Measurements from ENCODE around the gene BLOC1S4. TPM values are rescaled to one million over a fixed set of nuclear protein-coding genes. Genes with fewer than 3 reads are reported as not detected.

BLOC1S4 gene
- total RNA-seq, 3 donors from 2014 or later: 11.8 to 12.8 (median 11.8) TPM

DNA sequence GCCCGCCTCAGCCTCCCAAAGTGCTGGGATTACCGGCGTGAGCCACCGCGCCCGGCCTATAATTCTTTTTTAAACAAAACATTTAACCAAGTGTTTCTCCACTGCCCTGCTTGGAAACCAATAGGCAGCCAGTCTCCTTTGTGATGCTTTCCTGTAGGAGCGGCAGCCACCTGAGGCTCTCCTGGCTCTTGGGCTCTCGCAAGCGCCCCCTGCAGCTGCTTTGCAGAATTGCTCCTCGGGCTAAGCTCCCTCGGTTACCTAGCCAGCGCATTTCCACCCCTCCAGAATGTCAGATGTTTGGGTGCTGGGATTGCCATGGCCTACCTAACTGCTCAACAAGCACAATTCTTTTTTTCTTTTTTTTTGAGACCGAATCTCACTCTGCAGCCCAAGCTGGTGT, 14.6 kb upstream of the BLOC1S4 start:
- TF ChIP-seq, protein P1, sequence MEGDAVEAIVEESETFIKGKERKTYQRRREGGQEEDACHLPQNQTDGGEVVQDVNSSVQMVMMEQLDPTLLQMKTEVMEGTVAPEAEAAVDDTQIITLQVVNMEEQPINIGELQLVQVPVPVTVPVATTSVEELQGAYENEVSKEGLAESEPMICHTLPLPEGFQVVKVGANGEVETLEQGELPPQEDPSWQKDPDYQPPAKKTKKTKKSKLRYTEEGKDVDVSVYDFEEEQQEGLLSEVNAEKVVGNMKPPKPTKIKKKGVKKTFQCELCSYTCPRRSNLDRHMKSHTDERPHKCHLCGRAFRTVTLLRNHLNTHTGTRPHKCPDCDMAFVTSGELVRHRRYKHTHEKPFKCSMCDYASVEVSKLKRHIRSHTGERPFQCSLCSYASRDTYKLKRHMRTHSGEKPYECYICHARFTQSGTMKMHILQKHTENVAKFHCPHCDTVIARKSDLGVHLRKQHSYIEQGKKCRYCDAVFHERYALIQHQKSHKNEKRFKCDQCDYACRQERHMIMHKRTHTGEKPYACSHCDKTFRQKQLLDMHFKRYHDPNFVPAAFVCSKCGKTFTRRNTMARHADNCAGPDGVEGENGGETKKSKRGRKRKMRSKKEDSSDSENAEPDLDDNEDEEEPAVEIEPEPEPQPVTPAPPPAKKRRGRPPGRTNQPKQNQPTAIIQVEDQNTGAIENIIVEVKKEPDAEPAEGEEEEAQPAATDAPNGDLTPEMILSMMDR (IDR thresholded peaks at IDR 0.05): no peak
- ATAC-seq (peak; percentile 56), DNase-seq (no peak)
- Histone ChIP-seq H3K9me3 (no peaks in the 10 kb centered on the region), H3K36me3 (ENCODE audit: low read depth) (no peaks in the 10 kb centered on the region), H3K4me1 (ENCODE audit: low read depth) (no peaks in the 10 kb centered on the region), H3K4me3 (no peak overlapping the region)
- intact Hi-C loops (cut with DNase I, micrococcal nuclease): no loop called here

DNA sequence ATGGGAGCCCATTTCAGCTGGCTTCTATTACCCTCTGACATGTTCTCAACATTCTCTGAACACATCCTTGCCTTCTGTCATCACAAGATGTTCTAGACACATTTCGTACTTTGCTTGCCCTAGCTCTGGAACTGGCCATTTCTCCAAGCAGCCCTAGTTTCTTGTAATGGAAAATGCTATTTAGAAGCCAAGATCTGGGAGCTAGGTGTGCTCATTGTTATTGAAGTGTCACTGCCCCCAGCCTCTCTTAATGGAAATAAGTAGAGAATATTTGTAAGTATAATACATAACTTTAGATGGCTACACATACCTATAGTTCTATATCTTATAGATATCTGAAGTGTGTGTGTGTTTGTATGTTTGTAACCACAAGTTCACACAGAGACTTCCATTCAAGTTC, 13.2 kb upstream of the BLOC1S4 start:
- H3K9me3 ChIP-seq: no peaks in the 10 kb centered on the region
- H3K4me3 ChIP-seq: no peak overlapping the region
- intact Hi-C loops (cut with DNase I, micrococcal nuclease): no loop called here
- H3K4me1 ChIP-seq (ENCODE audit: low read depth): peaks cover 9% of the 10 kb centered on the region
- no peaks in the 10 kb centered on the region for H3K36me3 ChIP-seq (ENCODE audit: low read depth)
- DNase-seq (no peak), ATAC-seq (no peak)
- TF ChIP-seq, protein P1 (IDR thresholded peaks at IDR 0.05): no peak

DNA sequence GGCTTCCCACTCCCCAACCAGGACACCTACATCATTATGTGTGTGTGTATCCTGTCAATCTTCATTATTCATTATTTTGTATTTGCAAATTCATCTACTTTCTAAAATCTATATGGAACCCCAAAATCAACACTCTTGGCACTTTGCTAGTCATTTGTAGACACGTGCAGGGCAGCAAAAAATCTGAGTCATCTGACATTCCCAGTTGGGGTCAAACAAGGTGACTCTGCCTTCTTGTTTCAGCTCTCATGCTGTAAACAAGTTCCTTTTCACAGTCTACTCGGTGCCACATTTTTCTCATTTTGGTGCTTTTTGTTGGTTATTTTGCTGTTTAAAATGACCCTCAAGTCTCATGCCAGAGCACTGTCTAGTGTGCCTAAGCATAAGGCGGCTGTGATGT, 12.2 kb upstream of the BLOC1S4 start:
- ATAC-seq (no peak), DNase-seq (no peak)
- intact Hi-C loops (cut with DNase I, micrococcal nuclease): no loop called here
- Histone ChIP-seq H3K36me3 (ENCODE audit: low read depth) (no peaks in the 10 kb centered on the region), H3K4me1 (ENCODE audit: low read depth) (peaks cover 18% of the 10 kb centered on the region), H3K4me3 (no peak overlapping the region), H3K9me3 (no peaks in the 10 kb centered on the region)
- TF ChIP-seq, protein P1 (IDR thresholded peaks at IDR 0.05): no peak

DNA sequence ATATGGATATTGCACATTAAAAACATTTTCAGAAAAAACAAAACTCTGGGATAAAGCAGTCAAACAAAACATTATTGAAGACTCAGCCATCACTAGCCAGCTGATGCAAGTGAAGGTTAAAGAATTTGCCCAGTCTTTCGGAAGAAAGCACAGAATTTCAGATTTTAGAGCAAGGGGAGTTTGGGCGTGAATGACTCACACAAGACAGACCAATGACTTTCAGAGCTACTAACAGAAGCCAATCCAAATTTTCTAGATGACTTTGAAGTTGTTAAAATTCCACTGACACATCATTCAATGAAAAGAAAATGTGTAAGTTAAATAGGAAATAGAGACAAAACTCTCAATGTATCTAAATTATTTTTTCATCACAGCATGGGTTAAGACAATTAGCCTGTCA, 10.3 kb upstream of the BLOC1S4 start:
- no peaks in the 10 kb centered on the region for H3K9me3 ChIP-seq
- H3K4me1 ChIP-seq (ENCODE audit: low read depth): peaks cover 18% of the 10 kb centered on the region
- TF ChIP-seq, protein P1 (IDR thresholded peaks at IDR 0.05): no peak
- intact Hi-C loops (cut with DNase I, micrococcal nuclease): no loop called here
- ATAC-seq: no peak
- no peak overlapping the region for H3K4me3 ChIP-seq
- H3K36me3 ChIP-seq (ENCODE audit: low read depth): no peaks in the 10 kb centered on the region
- DNase-seq: no peak

DNA sequence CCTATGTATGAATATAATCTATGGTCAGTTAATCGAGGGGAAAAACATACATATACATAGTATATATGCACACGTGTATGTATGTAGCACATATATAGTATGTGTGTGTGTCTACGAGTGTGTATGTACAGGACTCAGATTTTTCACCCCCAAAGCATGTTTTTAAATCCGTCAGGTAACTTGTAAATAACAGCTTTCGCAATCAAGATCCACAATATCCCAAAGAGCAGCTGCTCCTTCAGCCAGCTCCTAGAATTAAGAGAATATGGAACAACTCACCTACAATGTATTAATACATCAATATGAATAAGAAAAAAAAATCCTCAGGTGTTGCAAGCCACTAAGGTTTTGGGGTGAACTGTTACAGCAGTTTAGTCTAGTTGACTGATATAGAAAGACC, 9.8 kb upstream of the BLOC1S4 start:
- Histone ChIP-seq H3K4me3 (no peak overlapping the region), H3K4me1 (ENCODE audit: low read depth) (peaks cover 18% of the 10 kb centered on the region), H3K36me3 (ENCODE audit: low read depth) (no peaks in the 10 kb centered on the region), H3K9me3 (no peaks in the 10 kb centered on the region)
- TF ChIP-seq, protein P1 (IDR thresholded peaks at IDR 0.05): no peak
- no peak for DNase-seq
- ATAC-seq: no peak
- intact Hi-C loops (cut with DNase I, micrococcal nuclease): no loop called here
